Caco-2 (cell line): ENCODE results near the gene SH3BGRL3. TPM values are rescaled to one million over a fixed set of nuclear protein-coding genes. Genes with fewer than 3 reads are reported as not detected.

ENCODE experiments used
- BruUV-seq: library from RNA; stranded (reverse); fragments of 400-500 nt; replicated peaks from 2 replicates; lab custom pipeline; 2021; lab: Mats Ljungman, UMichigan
- CTCF ChIA-PET: fragments of 300-600 bp; sonication (Branson Sonifier 250); formaldehyde crosslinking; loops from one replicate; lab custom pipeline; 2022; ENCODE audit warnings: antibody characterized with exemption; lab: Charles Lee
- POLR2A ChIA-PET: fragments of 300-600 bp; sonication (Branson Sonifier 250); formaldehyde crosslinking; loops from one replicate; lab custom pipeline; 2022; ENCODE audit warnings: antibody characterized with exemption; lab: Charles Lee
- DNase-seq, 2 experiments: peaks; one replicate each; pipeline versions ENCODE4 v3.0.0 to v3.0.0-alpha.2; 2020 to 2022
- H3K27me3 ChIP-seq: replicated peaks from 2 replicates; pipeline ENCODE4 v1.6.0; 2011; ENCODE audit warnings: low read length; ENCODE audit not compliant: control insufficient read depth, insufficient read depth
- H3K36me3 ChIP-seq: 2 replicates; pipeline ENCODE4 v1.5.1; 2011; ENCODE audit warnings: low read length; ENCODE audit not compliant: control insufficient read depth, insufficient read depth
- H3K4me1 ChIP-seq: fragments of 250-450 bp; sonication (Bioruptor Pico); 2 replicates; pipeline ENCODE4 v1.5.1; 2020; ENCODE audit warnings: mild to moderate bottlenecking
- H3K4me3 ChIP-seq: 2 replicates; pipeline ENCODE4 v1.5.1; 2011; ENCODE audit warnings: low read depth, mild to moderate bottlenecking, control low read depth, low read length
- H3K9me3 ChIP-seq: fragments of 250-450 bp; sonication (Bioruptor Pico); 2 replicates; pipeline ENCODE4 v1.5.1; 2020; ENCODE audit warnings: mild to moderate bottlenecking, moderate library complexity
- H3K27ac Mint-ChIP-seq: one replicate; pipeline ENCODE4 v1.8.0; 2022; ENCODE audit warnings: mixed read lengths; ENCODE audit not compliant: unreplicated experiment
- H3K27me3 Mint-ChIP-seq: one replicate; pipeline ENCODE4 v1.8.0; 2022; ENCODE audit warnings: mixed read lengths; ENCODE audit not compliant: insufficient read depth, unreplicated experiment
- H3K36me3 Mint-ChIP-seq: one replicate; pipeline ENCODE4 v1.8.0; 2022; ENCODE audit warnings: mild to moderate bottlenecking, mixed read lengths; ENCODE audit not compliant: insufficient read depth, unreplicated experiment
- H3K4me1 Mint-ChIP-seq: one replicate; pipeline ENCODE4 v1.8.0; 2022; ENCODE audit warnings: low read depth, mixed read lengths; ENCODE audit not compliant: unreplicated experiment
- H3K4me3 Mint-ChIP-seq: one replicate; pipeline ENCODE4 v1.8.0; 2022; ENCODE audit warnings: mild to moderate bottlenecking, moderate library complexity, mixed read lengths; ENCODE audit not compliant: unreplicated experiment
- H3K9me3 Mint-ChIP-seq: one replicate; pipeline ENCODE4 v1.8.0; 2022; ENCODE audit warnings: mixed read lengths; ENCODE audit not compliant: unreplicated experiment
- intact Hi-C: fragments of 100-400 bp; cut with micrococcal nuclease; formaldehyde crosslinking; loops from one replicate; pipeline ENCODE4 v1.10.0; 2022; ENCODE audit not compliant: unreplicated experiment
- total RNA-seq: library from RNA; stranded (reverse); gene quantifications from 2 replicates; pipeline ENCODE4 v1.2.3, GENCODE V29; 2022
- TF ChIP-seq, protein P1 (sequence below), 2 experiments: fragments of 200-600 bp in 1 of 2; IDR thresholded peaks; 1 replicate in 1 of 2; 2 replicates in 1 of 2; pipeline versions ENCODE4 v1.5.1 to v1.8.0; 2011 to 2022; ENCODE audit warnings: antibody characterized with exemption in 1 of 2, control low read depth in 1 of 2, inconsistent platforms in 1 of 2, low read depth in 1 of 2, low read length in 1 of 2, mild to moderate bottlenecking in 1 of 2, moderate library complexity in 1 of 2; ENCODE audit not compliant: insufficient read depth in 1 of 2, severe bottlenecking in 1 of 2, unreplicated experiment in 1 of 2

Gene SH3BGRL3
- total RNA-seq, 1 experiment from 2014 or later: 73.4 TPM

DNA sequence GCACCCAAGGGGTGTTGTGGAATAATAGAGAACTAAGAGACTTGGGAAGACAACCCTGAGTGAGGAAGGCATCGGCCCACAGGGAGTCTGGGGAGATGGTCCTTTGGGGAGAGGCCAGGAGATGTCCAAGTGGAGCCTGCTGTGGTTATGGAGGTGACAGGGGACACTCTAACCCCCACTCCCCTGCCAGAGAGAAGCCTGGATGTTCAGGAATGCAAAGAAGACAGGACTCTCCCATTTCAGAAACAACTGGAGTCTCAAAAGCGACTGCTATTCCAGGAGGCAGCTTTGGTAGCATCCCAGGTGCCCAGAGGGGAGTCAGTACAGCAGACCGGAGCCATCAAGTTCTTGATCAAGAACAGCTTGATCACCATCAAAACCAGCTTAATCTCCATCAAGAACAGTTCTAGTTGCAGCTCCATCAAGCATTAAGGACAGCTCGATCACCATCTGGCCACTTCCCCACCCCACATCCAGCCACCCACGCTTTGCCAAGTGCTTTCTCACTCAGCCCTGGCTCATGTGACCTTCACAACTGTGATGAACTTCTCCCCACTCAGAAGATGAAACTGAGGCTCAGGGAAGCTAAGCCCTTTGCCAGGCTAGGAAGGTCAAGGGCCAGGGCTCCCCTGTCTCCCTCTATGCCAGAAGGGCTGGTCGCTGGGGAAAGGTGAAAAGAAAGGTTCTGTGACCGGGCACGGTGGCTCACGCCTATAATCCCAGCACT lies 38.6 kb downstream of the SH3BGRL3 start:
- no peaks in the 10 kb centered on the region for H3K36me3 ChIP-seq
- no peaks in the 10 kb centered on the region for H3K9me3 Mint-ChIP-seq
- no peaks in the 10 kb centered on the region for H3K27me3 Mint-ChIP-seq
- POLR2A ChIA-PET: interaction anchor here (1.1 kb wide), 1 partner anchor 11 kb away, joined by 5 read pairs; no protein-coding TSS in a partner anchor
- peaks cover 60% of the 10 kb centered on the region for H3K36me3 Mint-ChIP-seq
- no peak for DNase-seq
- no peaks in the 10 kb centered on the region for H3K27me3 ChIP-seq
- no peaks in the 10 kb centered on the region for H3K9me3 ChIP-seq
- no peak overlapping the region for H3K27ac Mint-ChIP-seq
- H3K4me3 Mint-ChIP-seq: no peak overlapping the region
- no peak overlapping the region for H3K4me3 ChIP-seq
- TF ChIP-seq, protein P1, sequence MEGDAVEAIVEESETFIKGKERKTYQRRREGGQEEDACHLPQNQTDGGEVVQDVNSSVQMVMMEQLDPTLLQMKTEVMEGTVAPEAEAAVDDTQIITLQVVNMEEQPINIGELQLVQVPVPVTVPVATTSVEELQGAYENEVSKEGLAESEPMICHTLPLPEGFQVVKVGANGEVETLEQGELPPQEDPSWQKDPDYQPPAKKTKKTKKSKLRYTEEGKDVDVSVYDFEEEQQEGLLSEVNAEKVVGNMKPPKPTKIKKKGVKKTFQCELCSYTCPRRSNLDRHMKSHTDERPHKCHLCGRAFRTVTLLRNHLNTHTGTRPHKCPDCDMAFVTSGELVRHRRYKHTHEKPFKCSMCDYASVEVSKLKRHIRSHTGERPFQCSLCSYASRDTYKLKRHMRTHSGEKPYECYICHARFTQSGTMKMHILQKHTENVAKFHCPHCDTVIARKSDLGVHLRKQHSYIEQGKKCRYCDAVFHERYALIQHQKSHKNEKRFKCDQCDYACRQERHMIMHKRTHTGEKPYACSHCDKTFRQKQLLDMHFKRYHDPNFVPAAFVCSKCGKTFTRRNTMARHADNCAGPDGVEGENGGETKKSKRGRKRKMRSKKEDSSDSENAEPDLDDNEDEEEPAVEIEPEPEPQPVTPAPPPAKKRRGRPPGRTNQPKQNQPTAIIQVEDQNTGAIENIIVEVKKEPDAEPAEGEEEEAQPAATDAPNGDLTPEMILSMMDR (IDR thresholded peaks at IDR 0.05; ENCODE audit: insufficient read depth in 1 of 2, low read depth in 1 of 2, low read length in 1 of 2, severe bottlenecking in 1 of 2, unreplicated experiment in 1 of 2): no peak
- H3K4me1 ChIP-seq: no peaks in the 10 kb centered on the region
- BruUV-seq: no TSS peak
- H3K4me1 Mint-ChIP-seq: no peaks in the 10 kb centered on the region
- CTCF ChIA-PET: interaction anchor here (0.6 kb wide), 1 partner anchor 53 kb away, joined by 4 read pairs; no protein-coding TSS in a partner anchor
- intact Hi-C loops: no loop called here

DNA sequence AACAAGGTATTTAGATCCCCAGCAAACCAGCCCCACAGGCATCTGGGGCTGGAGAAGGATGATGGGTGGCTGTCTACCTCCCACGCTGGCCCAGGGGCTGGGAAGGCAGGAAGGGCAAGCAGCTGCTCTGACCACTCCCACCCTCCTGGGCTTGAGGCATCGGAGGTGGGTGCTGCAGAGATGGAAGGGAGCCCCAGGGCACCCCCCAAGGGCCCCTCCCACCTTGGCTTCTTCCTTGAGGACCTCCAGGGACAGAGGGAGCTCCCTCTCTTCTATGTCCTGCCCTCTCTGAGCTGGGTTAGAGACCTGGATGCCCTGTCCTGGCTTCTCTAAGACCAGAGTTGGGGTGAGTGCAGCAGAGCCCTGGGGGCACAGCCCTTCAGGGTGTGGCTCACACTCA lies 41.0 kb downstream of the SH3BGRL3 start:
- POLR2A ChIA-PET: no interaction called here
- intact Hi-C loops: loop anchor here (1.0 kb wide), 2 partner anchors 36 to 46 kb away; no protein-coding TSS in a partner anchor
- Mint-ChIP-seq H3K4me1 (no peaks in the 10 kb centered on the region), H3K4me3 (no peak overlapping the region), H3K27me3 (no peaks in the 10 kb centered on the region), H3K9me3 (no peaks in the 10 kb centered on the region), H3K27ac (no peak overlapping the region), H3K36me3 (peaks cover 79% of the 10 kb centered on the region)
- no peak for DNase-seq
- TF ChIP-seq, protein P1 (IDR thresholded peaks at IDR 0.05; ENCODE audit: insufficient read depth in 1 of 2, low read depth in 1 of 2, low read length in 1 of 2, severe bottlenecking in 1 of 2, unreplicated experiment in 1 of 2): no peak
- no peaks in the 10 kb centered on the region for H3K9me3 ChIP-seq
- H3K36me3 ChIP-seq: no peaks in the 10 kb centered on the region
- CTCF ChIA-PET: interaction anchor here (0.6 to 1.3 kb wide), 2 partner anchors 36 to 62 kb away, joined by 3 to 8 read pairs; no protein-coding TSS in a partner anchor
- H3K4me3 ChIP-seq: no peak overlapping the region
- no TSS peak for BruUV-seq
- H3K4me1 ChIP-seq: no peaks in the 10 kb centered on the region
- no peaks in the 10 kb centered on the region for H3K27me3 ChIP-seq

DNA sequence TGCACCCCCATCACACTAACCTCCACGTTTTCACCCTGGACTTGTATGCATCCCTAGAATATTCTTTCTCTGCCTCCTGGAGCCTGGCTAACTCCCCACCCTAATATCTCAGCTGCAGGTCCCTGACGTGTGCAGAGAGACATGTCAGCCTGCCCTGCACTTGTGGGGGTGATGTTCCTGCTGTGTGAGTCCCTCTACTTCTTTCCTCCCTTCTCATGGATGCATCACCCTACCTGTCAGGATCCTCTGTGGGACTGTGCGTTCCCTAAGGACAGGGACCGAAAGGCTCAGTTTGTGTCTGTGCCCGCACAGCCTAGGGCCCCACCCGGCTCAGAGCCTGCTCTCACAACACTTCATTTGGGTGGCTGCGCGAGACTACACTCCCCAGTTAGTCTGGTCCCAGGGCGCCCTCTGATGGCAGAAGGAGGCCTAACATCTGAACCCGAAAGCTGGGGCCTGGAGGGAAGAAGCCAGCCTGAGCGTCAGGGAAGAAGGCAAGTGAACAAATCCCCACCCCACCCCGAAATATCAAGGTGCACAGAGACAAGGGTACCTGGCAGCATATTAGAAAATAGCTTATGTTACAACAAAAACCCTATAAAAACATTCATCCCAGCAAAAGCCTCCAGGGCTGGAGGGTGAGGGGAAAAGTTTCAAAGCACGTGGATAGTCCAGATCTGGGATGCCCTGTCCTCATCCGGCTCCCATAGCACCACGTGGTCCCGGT lies 41.6 kb downstream of the SH3BGRL3 start:
- Histone ChIP-seq H3K4me3 (no peak overlapping the region), H3K4me1 (no peaks in the 10 kb centered on the region), H3K9me3 (no peaks in the 10 kb centered on the region), H3K27me3 (no peaks in the 10 kb centered on the region), H3K36me3 (no peaks in the 10 kb centered on the region)
- Mint-ChIP-seq H3K4me1 (no peaks in the 10 kb centered on the region), H3K9me3 (no peaks in the 10 kb centered on the region), H3K27me3 (no peaks in the 10 kb centered on the region), H3K36me3 (peaks cover 85% of the 10 kb centered on the region), H3K4me3 (no peak overlapping the region), H3K27ac (peak overlapping the region; percentile 14)
- BruUV-seq: no TSS peak
- TF ChIP-seq, protein P1 (IDR thresholded peaks at IDR 0.05; ENCODE audit: insufficient read depth in 1 of 2, low read depth in 1 of 2, low read length in 1 of 2, severe bottlenecking in 1 of 2, unreplicated experiment in 1 of 2): peak; percentile 72
- ChIA-PET CTCF (interaction anchor here (0.6 to 1.3 kb wide), 3 partner anchors 36 to 176 kb away, joined by 3 to 8 read pairs (median 4); no protein-coding TSS in a partner anchor), POLR2A (no interaction called here)
- intact Hi-C loops: loop anchor here (1.0 kb wide), 2 partner anchors 36 to 46 kb away; no protein-coding TSS in a partner anchor
- DNase-seq: peak; percentile 77 to 83
